A204.1 (cell line): ENCODE results near the gene GHITM.

ENCODE experiments used
- FAIRE-seq: peaks from 2 replicates; lab custom pipeline; 2012; peaks lifted over from hg19 to GRCh38; lab: Jason Lieb, UNC

The GHITM gene

DNA sequence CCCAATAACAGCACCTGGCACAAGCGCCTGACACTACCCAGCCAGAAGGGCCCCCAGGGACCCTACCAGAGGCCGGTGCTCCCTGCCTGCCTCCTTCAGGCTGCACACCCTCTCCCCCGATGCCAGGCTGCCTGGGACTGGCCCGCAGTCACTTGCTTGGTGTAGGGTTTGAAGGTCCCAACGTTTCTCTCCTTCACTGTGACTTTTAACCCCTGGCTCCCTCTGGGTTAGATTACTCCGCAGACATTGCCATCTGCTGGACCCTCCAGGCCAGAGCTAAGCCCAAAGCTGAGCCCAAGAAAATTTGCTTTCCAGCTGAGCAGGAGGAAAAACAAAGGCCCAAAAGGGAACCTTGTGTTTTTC, 61.9 kb downstream of the GHITM start:
- no peak for FAIRE-seq

DNA sequence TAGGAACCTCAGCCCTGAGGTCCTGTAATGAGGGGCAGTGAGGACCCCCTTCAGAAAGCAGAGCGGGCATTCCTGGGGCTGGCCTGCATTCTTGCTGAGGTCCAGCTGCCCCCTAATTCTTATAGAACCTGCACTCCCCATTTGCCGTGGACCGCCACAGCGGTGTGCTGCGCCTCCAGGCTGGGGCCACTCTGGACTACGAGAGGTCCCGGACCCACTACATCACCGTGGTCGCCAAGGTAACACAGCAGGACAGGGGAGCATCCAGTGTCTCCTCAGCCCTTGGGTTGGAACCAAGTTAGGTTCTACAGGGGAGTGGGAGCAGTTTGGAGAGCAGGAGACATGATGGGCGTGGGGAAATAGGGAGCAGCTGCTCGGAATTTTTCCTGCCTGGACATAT, 62.4 kb downstream of the GHITM start:
- no peak for FAIRE-seq

DNA sequence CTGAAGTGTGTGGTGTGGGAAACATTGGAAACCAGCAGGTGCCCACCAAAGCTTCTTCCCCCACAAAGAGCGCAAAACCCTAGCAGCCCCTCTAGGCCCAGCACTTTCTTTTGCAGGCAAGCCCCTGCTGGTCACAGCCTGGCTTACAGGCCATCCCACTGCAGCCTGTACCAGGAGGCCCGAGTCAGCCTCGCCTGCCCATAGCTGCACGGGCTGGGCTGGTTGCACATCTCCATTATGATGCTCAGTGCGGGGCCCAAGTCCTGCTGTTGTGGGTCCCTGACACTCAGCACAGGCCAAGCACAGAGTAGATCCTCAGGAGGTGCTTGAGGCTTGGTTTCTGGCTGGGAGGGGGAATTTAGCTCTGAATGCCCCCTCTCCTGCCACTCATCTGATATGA, 63.0 kb downstream of the GHITM start:
- FAIRE-seq = no peak
